HFFc6 (cell line): ENCODE results near the gene SIK3. TPM values are rescaled to one million over a fixed set of nuclear protein-coding genes. Genes with fewer than 3 reads are reported as not detected.

Experiments used
- DNase-seq: peaks from one replicate; pipeline ENCODE4 v3.0.0-alpha.2; 2018
- H3K27ac Mint-ChIP-seq: 2 replicates; pipeline ENCODE4 v1.8.0; 2020; ENCODE audit warnings: mild to moderate bottlenecking, mixed read lengths
- H3K27me3 Mint-ChIP-seq: 2 replicates; pipeline ENCODE4 v1.8.0; 2021; ENCODE audit warnings: mild to moderate bottlenecking, moderate library complexity, mixed read lengths; ENCODE audit not compliant: insufficient read depth
- H3K36me3 Mint-ChIP-seq: 2 replicates; pipeline ENCODE4 v1.8.0; 2021; ENCODE audit warnings: low read depth, mixed read lengths
- H3K4me1 Mint-ChIP-seq: 2 replicates; pipeline ENCODE4 v1.8.0; 2020; ENCODE audit warnings: low read depth, mixed read lengths
- H3K4me3 Mint-ChIP-seq: 2 replicates; pipeline ENCODE4 v1.8.0; 2020; ENCODE audit warnings: mild to moderate bottlenecking, moderate library complexity, mixed read lengths
- H3K9me3 Mint-ChIP-seq: 2 replicates; pipeline ENCODE4 v1.8.0; 2020; ENCODE audit warnings: mild to moderate bottlenecking, mixed read lengths
- CTCF ChIP-seq: fragments of 200-600 bp; sonication (generic); IDR thresholded peaks from 2 replicates; pipeline ENCODE4 v1.5.0; 2021; ENCODE audit warnings: antibody characterized with exemption, mild to moderate bottlenecking
- total RNA-seq, 6 experiments: library from RNA; stranded (reverse); fragmentation: NEBNext Ultra II Directional; extraction: Animal tissue kit (Norgen Biotek cat#: 25700); gene quantifications; 2 replicates in 1 of 6; 3 replicates in 5 of 6; pipeline ENCODE4 v1.2.3, GENCODE V29; 2021

The SIK3 gene
- total RNA-seq, 6 experiments from 2014 or later, result 15.6 to 23.3 (median 19.9) TPM

GRCh38 chr11:116946414-116946813, 151.8 kb downstream of the SIK3 start:
- no peaks in the 10 kb centered on the region for H3K27me3 Mint-ChIP-seq
- H3K9me3 Mint-ChIP-seq, result no peaks in the 10 kb centered on the region
- H3K36me3 Mint-ChIP-seq, result peaks cover 28% of the 10 kb centered on the region
- peak overlapping the region; percentile 14; the same call in 1 of the 2 replicates for H3K4me3 Mint-ChIP-seq
- TF ChIP-seq CTCF, result no peak
- H3K27ac Mint-ChIP-seq, result peak overlapping the region; percentile 60
- peaks cover 24% of the 10 kb centered on the region for H3K4me1 Mint-ChIP-seq
- DNase-seq, result peak; percentile 46

- no peak for DNase-seq
- Mint-ChIP-seq H3K27me3 (no peaks in the 10 kb centered on the region), H3K4me3 (no peak overlapping the region), H3K9me3 (no peaks in the 10 kb centered on the region), H3K4me1 (no peaks in the 10 kb centered on the region), H3K36me3 (peaks cover 12% of the 10 kb centered on the region), H3K27ac (no peak overlapping the region)
- no peak for TF ChIP-seq CTCF
Measured at GRCh38 chr11:116939499-116939898, 158.7 kb downstream of the SIK3 start.

GRCh38 chr11:116938471-116939070, 159.7 kb downstream of the SIK3 start:
- TF ChIP-seq CTCF, result no peak
- Mint-ChIP-seq H3K4me1 (no peaks in the 10 kb centered on the region), H3K27ac (no peak overlapping the region), H3K27me3 (no peaks in the 10 kb centered on the region), H3K4me3 (no peak overlapping the region), H3K9me3 (no peaks in the 10 kb centered on the region), H3K36me3 (peaks cover 18% of the 10 kb centered on the region)
- no peak for DNase-seq

- TF ChIP-seq CTCF, result no peak
- Mint-ChIP-seq H3K4me3 (no peak overlapping the region), H3K27ac (no peak overlapping the region), H3K36me3 (peaks cover 20% of the 10 kb centered on the region), H3K4me1 (peaks cover 4% of the 10 kb centered on the region), H3K27me3 (peaks cover under 1% of the 10 kb centered on the region; the same call in 1 of the 2 replicates), H3K9me3 (no peaks in the 10 kb centered on the region)
- no peak for DNase-seq
Measured at GRCh38 chr11:116936754-116937446, 161.3 kb downstream of the SIK3 start.

GRCh38 chr11:116935514-116935913, 162.7 kb downstream of the SIK3 start:
- no peak for TF ChIP-seq CTCF
- H3K27me3 Mint-ChIP-seq, result peaks cover 1% of the 10 kb centered on the region; the same call in 1 of the 2 replicates
- H3K4me3 Mint-ChIP-seq, result no peak overlapping the region
- H3K9me3 Mint-ChIP-seq, result no peaks in the 10 kb centered on the region
- H3K27ac Mint-ChIP-seq, result no peak overlapping the region
- no peak for DNase-seq
- H3K36me3 Mint-ChIP-seq, result peaks cover 20% of the 10 kb centered on the region
- peaks cover 16% of the 10 kb centered on the region for H3K4me1 Mint-ChIP-seq
